Mesenchymal stem cell (in vitro differentiated cells and primary cell): ENCODE data around the gene TMEM214.

Experiments
- DNase-seq: peaks from one replicate; pipeline ENCODE4 v3.0.0-alpha.2; 2013
- H2AFZ ChIP-seq: one replicate; pipeline ENCODE4 v1.6.1; 2013; ENCODE audit warnings: low read depth, mild to moderate bottlenecking, control low read depth, inconsistent platforms, low read length, moderate library complexity
- H2AK5ac ChIP-seq: 2 replicates; pipeline ENCODE4 v1.6.1; 2013; ENCODE audit warnings: low read length, moderate library complexity, mild to moderate bottlenecking, inconsistent platforms; ENCODE audit not compliant: severe bottlenecking
- H2BK120ac ChIP-seq: one replicate; pipeline ENCODE4 v1.6.1; 2013; ENCODE audit warnings: low read depth, mild to moderate bottlenecking, inconsistent platforms, low read length, moderate library complexity
- H2BK12ac ChIP-seq, 2 experiments: one replicate each; pipeline ENCODE4 v1.6.1; 2013; ENCODE audit warnings: inconsistent platforms in 2 of 2, low read length in 2 of 2, mild to moderate bottlenecking in 2 of 2, moderate library complexity in 2 of 2, control low read depth in 1 of 2
- H2BK15ac ChIP-seq: one replicate; pipeline ENCODE4 v1.6.1; 2013; ENCODE audit warnings: mild to moderate bottlenecking, low read depth, inconsistent platforms; ENCODE audit not compliant: poor library complexity, severe bottlenecking
- H2BK5ac ChIP-seq: 2 replicates; pipeline ENCODE4 v1.6.1; 2013; ENCODE audit warnings: low read depth, mild to moderate bottlenecking, low read length, control low read depth, inconsistent platforms; ENCODE audit not compliant: poor library complexity, severe bottlenecking
- H3K14ac ChIP-seq, 2 experiments: one replicate each; pipeline ENCODE4 v1.6.1; 2013; ENCODE audit warnings: inconsistent platforms in 2 of 2, low read length in 2 of 2, control low read depth in 1 of 2, mild to moderate bottlenecking in 1 of 2, moderate library complexity in 1 of 2
- H3K18ac ChIP-seq, 2 experiments: one replicate each; pipeline ENCODE4 v1.6.1; 2013; ENCODE audit warnings: inconsistent platforms in 2 of 2, low read length in 2 of 2, control low read depth in 1 of 2, low read depth in 1 of 2, mild to moderate bottlenecking in 1 of 2
- H3K23ac ChIP-seq, 2 experiments: one replicate each; pipeline ENCODE4 v1.6.1; 2013; ENCODE audit warnings: inconsistent platforms in 2 of 2, low read length in 2 of 2, mild to moderate bottlenecking in 2 of 2, moderate library complexity in 2 of 2, control low read depth in 1 of 2
- H3K27ac ChIP-seq: 2 replicates; pipeline ENCODE4 v1.5.1; 2013; ENCODE audit warnings: mild to moderate bottlenecking, moderate library complexity, low read length, control low read depth, inconsistent platforms; ENCODE audit not compliant: poor library complexity, severe bottlenecking
- H3K27me3 ChIP-seq, 2 experiments: 2 replicates each; pipeline versions ENCODE4 v1.6.1 to v1.7.0; 2013; ENCODE audit warnings: low read length in 2 of 2, mild to moderate bottlenecking in 2 of 2, moderate library complexity in 2 of 2, control low read depth in 1 of 2, inconsistent platforms in 1 of 2; ENCODE audit not compliant: control insufficient read depth in 1 of 2, insufficient read depth in 1 of 2
- H3K36me3 ChIP-seq, 2 experiments: 2 replicates each; pipeline versions ENCODE4 v1.6.1 to v1.7.0; 2013; ENCODE audit warnings: low read length in 2 of 2, control low read depth in 1 of 2, inconsistent platforms in 1 of 2, low read depth in 1 of 2, mild to moderate bottlenecking in 1 of 2; ENCODE audit not compliant: insufficient read depth in 2 of 2, control insufficient read depth in 1 of 2
- H3K4ac ChIP-seq, 2 experiments: one replicate each; pipeline ENCODE4 v1.6.1; 2013; ENCODE audit warnings: inconsistent platforms in 2 of 2, low read length in 2 of 2, mild to moderate bottlenecking in 2 of 2, moderate library complexity in 2 of 2, control low read depth in 1 of 2, low read depth in 1 of 2
- H3K4me1 ChIP-seq: 2 replicates; pipeline ENCODE4 v1.6.1; 2013; ENCODE audit warnings: low read depth, low read length, control low read depth; ENCODE audit not compliant: control insufficient read depth, insufficient read depth
- H3K4me2 ChIP-seq: 2 replicates; pipeline ENCODE4 v1.6.1; 2013; ENCODE audit warnings: low read length, mild to moderate bottlenecking, inconsistent platforms; ENCODE audit not compliant: poor library complexity, severe bottlenecking
- H3K4me3 ChIP-seq, 2 experiments: 2 replicates each; pipeline versions ENCODE4 v1.5.1 to v1.7.0; 2013; ENCODE audit warnings: low read length in 2 of 2, mild to moderate bottlenecking in 2 of 2, control low read depth in 1 of 2, low read depth in 1 of 2; ENCODE audit not compliant: insufficient read depth in 1 of 2
- H3K79me1 ChIP-seq: replicated peaks from 2 replicates; pipeline ENCODE4 v1.6.1; 2013; ENCODE audit warnings: mild to moderate bottlenecking, control low read depth, low read length, inconsistent platforms; ENCODE audit not compliant: poor library complexity, severe bottlenecking
- H3K9ac ChIP-seq: 2 replicates; pipeline ENCODE4 v1.7.0; 2013; ENCODE audit warnings: mild to moderate bottlenecking, low read length, moderate library complexity
- H3K9me3 ChIP-seq: 2 replicates; pipeline ENCODE4 v1.7.0; 2013; ENCODE audit warnings: mild to moderate bottlenecking, low read length; ENCODE audit not compliant: control insufficient read depth
- H4K8ac ChIP-seq: one replicate; pipeline ENCODE4 v1.6.1; 2013; ENCODE audit warnings: inconsistent platforms, mild to moderate bottlenecking, low read length, moderate library complexity
- H4K91ac ChIP-seq: one replicate; pipeline ENCODE4 v1.6.1; 2013; ENCODE audit warnings: mild to moderate bottlenecking, low read length, inconsistent platforms
- WGBS: methylation state at CpG from one replicate; pipeline ENCODE4 v1.1.7; 2013; ENCODE audit warnings: mixed read lengths; 5-methylcytosine and 5-hydroxymethylcytosine counted together

Gene TMEM214

DNA sequence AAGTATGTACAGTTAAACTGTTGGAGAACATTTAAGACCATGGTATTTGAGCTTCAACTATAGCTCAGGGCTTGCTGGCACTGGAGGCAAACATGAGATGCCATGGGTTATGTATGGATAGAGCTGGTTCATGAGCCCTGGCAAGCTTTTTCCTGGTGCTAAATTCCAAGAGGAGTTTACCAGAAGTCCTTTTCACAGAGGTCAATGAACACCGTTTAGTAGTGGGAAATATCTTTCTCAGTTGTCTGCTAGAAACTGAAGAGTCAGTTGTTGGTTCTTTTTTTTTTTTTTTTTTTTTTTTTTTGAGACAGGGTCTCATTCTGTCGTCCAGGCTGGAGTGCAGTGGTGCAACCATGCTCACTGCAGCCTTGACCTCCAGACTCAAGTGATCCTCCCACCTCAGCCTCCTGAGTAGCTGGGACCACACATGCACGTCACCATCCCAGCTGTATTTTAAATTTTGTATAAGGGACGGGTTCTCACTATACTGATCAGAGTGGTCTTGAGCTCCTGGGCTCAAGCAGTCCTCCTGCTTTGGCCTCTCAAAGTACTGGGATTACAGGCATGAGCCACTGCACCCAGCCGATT lies 55.2 kb downstream of the TMEM214 start:
- Histone ChIP-seq H3K27me3 (peaks cover 0 to 8% of the 10 kb centered on the region in 2 experiments), H3K14ac (no peak overlapping the region), H4K91ac (no peak overlapping the region), H3K79me1 (no peaks in the 10 kb centered on the region), H2BK5ac (no peak overlapping the region), H4K8ac (no peak overlapping the region), H3K9ac (no peak overlapping the region), H3K9me3 (no peaks in the 10 kb centered on the region), H2AK5ac (no peak overlapping the region), H3K23ac (no peak overlapping the region), H3K18ac (no peak overlapping the region), H3K4me3 (no peak overlapping the region), H3K27ac (no peak overlapping the region), H3K4ac (no peak overlapping the region), H2AFZ (no peak overlapping the region), H2BK12ac (no peak overlapping the region), H2BK120ac (no peak overlapping the region), H3K4me2 (no peak overlapping the region), H3K4me1 (peaks cover 16% of the 10 kb centered on the region), H3K36me3 (peaks cover 0 to 3% of the 10 kb centered on the region in 2 experiments), H2BK15ac (no peak overlapping the region)
- no peak for DNase-seq
- 93% methylated on average over 4 of the region's 5 CpGs for WGBS

GRCh38 chr2:27088634-27089033 lies 55.9 kb downstream of the TMEM214 start:
- WGBS: 80% methylated on average over 6 of the region's 6 CpGs
- Histone ChIP-seq H2BK15ac (no peak overlapping the region), H3K14ac (no peak overlapping the region), H2AFZ (no peak overlapping the region), H3K4ac (no peak overlapping the region), H3K4me2 (no peak overlapping the region), H2BK12ac (no peak overlapping the region), H3K9ac (no peak overlapping the region), H3K79me1 (no peaks in the 10 kb centered on the region), H3K27ac (no peak overlapping the region), H2BK120ac (no peak overlapping the region), H4K91ac (no peak overlapping the region), H3K9me3 (no peaks in the 10 kb centered on the region), H4K8ac (no peak overlapping the region), H3K18ac (no peak overlapping the region), H2BK5ac (no peak overlapping the region), H3K36me3 (no peaks in the 10 kb centered on the region), H3K4me1 (peaks cover 20% of the 10 kb centered on the region), H2AK5ac (no peak overlapping the region), H3K27me3 (peaks cover 0 to 8% of the 10 kb centered on the region in 2 experiments), H3K23ac (no peak overlapping the region), H3K4me3 (no peak overlapping the region)
- no peak for DNase-seq

GRCh38 chr2:27089111-27089954 lies 56.6 kb downstream of the TMEM214 start:
- no peak overlapping the region for H3K14ac ChIP-seq
- no peak overlapping the region for H3K23ac ChIP-seq
- H3K36me3 ChIP-seq: no peaks in the 10 kb centered on the region
- H3K18ac ChIP-seq: no peak overlapping the region
- H4K8ac ChIP-seq: no peak overlapping the region
- no peaks in the 10 kb centered on the region for H3K79me1 ChIP-seq
- no peak overlapping the region for H2AK5ac ChIP-seq
- H3K9ac ChIP-seq: no peak overlapping the region
- no peak overlapping the region for H3K4me3 ChIP-seq
- no peak overlapping the region for H2BK120ac ChIP-seq
- peaks cover 26% of the 10 kb centered on the region for H3K4me1 ChIP-seq
- DNase-seq: no peak
- H3K27me3 ChIP-seq: peaks cover 0 to 8% of the 10 kb centered on the region in 2 experiments
- no peak overlapping the region for H2BK5ac ChIP-seq
- no peak overlapping the region for H3K4ac ChIP-seq
- no peak overlapping the region for H2BK12ac ChIP-seq
- H4K91ac ChIP-seq: no peak overlapping the region
- no peak overlapping the region for H3K27ac ChIP-seq
- no peak overlapping the region for H3K4me2 ChIP-seq
- H2AFZ ChIP-seq: no peak overlapping the region
- peak overlapping the region; percentile 17 for H2BK15ac ChIP-seq
- 91% methylated on average over 14 of the region's 14 CpGs for WGBS
- H3K9me3 ChIP-seq: no peaks in the 10 kb centered on the region
